NCI-H446 treated with DMSO at 0.1 percent for 48 hours (cell line): ENCODE data around the gene CLTB.
"Not testable (repeated sequence)": the region's sequence is repeated elsewhere in the genome, so short reads cannot be mapped to it uniquely, and the experiment has no call there.

Experiments
- DNase-seq: peaks from one replicate; lab custom pipeline; 2025; lab: John Stamatoyannopoulos, UW

The CLTB gene

DNA sequence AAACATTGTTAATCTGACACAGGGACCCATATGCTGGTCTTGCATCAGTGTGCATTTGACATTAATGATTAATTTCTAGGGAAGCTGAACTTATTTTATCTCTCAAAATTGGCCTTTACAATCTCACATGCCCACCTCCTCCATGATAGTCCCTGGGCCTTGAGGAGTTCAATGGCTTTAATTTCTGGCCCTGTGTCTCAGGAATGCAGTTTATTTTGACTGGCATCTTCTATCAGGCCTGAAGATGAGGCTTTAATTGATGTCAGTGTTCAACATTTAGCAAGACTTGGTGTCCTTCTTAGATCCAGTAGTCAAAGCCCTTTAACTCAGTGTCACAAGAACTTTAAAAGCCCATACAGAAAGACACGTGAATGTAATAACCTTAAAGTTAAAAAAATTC is 10.5 kb upstream of the CLTB start:
- no peak for DNase-seq

DNA sequence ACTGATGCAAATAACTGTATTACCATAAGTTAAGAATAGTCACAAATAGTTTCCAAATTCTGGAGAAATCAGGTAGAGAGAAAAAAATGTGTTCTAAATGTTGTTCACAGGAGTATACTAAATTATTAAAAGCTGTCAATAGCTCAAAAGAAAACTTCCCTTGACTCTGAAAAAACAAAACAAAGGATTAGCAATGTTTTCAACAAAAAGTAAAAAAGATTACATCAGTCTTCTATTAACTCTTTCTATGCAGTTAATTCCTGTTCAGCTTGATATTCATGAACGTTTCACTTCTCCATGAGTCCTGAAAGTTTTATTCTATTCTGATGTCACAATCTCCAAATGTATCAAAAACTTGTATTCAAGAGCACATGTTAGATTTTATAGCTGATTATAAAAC is 9.5 kb upstream of the CLTB start:
- no peak for DNase-seq

DNA sequence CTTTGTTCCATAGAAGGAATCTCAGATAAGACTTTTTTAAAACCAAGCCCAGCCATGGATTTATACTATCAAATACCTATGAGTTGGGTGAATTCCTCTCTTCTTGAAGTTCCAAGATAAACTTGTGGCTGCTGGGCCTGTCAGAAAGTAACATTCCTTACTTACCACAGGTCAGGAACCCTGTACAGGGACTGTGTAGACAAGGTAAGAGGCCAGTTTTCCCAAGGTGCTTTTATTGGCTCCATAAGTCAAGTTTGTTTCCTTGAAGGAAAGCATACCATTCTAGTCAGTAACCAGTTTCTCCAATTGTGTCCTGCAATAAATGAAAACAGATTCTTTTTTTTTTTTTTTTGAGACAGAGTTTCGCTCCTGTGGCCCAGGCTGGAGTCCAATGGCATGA is 8.8 kb upstream of the CLTB start:
- DNase-seq: no peak

DNA sequence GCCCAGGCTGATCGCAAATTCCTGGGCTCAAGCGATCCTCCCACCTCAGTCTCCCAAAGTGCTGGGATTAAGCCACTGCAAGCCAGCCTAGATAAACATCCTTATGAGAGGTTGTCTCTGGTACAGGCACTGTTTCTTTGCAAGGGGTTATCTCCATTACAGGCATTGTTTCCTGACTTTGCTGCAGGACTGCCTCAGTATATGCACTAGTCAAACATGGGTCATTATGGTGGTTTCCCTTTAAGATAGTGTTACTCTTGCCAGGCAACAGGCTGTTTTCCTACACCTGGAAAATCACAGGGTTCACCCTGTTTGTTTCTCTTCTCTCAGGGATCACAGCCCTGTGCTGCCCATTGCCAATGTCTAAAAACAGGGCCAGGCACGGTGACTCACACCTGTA is 7.8 kb upstream of the CLTB start:
- no peak for DNase-seq

DNA sequence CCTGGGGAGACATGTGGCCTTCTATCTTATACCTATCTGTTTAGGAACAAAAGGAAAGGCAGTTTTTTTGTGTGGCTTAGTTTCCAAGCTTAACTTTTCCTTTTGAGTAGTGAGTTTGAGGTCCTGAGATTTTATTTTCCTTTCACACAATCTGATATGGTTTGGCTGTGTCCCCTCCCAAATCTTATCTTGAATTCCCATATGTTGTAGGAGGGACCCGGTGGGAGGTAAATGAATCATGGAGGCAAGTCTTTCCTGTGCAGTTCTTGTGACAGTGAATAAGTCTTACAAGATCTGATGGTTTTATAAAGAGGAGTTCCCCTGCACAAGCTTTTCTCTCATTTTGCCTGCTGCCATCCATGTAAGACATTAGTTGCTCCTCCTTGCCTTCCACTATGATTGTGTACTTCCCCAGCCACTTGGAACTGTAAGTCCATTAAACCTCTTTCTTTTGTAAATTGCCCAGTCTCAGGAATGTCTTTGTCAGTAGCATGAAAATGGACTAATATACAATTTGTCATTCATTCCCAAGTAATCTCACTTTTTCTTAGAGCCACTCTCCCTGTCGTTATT is 4.7 kb upstream of the CLTB start:
- DNase-seq: no peak

DNA sequence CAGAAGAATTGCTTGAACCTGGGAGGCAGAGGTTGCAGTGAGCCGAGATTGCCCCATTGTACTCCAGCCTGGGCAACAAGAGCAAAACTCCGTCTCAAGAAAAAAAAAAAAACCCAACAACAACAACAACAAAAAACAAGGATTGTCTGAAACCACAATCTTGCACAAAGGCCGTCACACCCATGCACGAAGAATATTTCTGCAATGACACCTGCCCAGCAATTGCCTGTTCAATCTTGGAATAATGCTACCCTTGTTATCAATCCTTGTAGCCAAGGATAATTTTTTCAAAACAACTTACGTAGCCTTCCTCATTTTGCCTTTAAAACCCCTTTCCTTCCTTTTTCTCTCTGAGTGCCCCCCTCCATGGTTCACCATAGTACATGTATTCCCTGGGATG is 3.7 kb upstream of the CLTB start:
- no peak for DNase-seq

DNA sequence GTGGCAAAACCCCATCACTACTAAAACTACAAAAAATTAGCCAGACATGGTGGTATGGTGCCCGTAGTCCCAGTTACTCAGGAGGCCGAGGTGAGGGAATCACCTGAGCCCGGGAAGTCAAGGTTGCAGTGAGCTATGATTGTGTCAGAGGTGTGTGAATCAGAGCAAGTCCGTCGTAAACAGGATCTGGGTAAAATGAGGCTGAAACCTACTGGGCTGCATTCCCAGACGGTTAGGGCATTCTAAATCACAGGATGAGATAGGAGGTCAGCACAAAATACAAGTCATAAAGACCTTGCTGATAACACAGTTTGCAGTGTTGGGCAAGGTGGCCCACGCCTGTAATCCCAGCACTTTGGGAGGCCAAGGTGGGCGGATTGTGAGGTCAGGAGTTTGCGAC is 1.9 kb upstream of the CLTB start:
- no peak for DNase-seq

DNA sequence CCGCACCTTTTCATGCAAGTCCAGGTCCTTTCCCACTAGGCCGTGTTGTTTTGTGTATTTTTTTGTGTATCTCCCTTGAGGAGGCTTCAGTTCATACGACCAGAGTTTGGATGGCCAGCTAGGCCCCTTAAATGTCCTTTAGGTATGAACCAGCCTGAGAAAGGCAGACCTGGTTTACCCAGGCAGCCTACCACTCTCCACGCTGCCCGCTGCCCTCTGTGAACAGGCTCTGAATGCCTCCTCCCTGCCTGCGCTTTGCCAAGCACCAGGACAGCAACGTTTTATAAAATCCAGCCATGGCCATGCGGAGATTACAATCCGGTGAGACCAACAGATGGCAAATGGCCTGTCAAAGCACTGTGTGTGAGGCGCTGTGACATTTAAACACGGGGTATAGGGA is 626 bp upstream of the CLTB start:
- DNase-seq: no peak

DNA sequence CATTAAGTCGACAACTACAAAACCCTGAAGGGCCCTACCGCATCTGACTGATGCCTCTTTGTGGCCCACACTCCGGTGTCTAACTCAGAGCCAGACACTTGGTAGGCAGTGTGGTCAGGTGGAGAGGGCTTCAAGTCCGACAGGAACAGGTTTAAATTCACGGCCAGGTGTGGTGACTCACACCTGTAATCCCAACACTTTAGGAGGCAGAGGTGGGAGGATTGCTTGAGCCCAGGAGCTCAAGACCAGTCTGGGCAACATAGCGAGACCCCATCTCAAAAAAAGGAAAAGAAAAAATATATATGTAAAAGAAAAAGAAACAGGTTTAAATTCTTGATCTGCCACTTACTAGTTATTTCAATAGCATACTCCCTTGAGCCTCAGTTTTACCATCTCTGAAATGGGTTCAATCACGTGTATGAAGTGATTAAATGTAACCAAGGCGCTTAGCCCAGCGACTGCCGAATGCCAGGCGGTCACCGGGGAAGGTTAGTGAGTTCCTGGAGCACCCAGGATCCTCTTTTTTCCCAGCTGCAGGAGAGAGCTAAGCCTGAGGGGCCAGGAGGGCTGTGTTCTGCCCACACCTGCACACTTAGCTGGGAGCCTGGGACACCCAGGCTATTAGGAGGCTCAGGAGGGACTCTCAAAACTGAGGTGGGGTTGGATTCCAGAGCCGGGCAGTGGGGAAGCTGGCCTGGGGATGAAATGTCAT is 943 bp downstream of the CLTB start:
- DNase-seq: no peak

DNA sequence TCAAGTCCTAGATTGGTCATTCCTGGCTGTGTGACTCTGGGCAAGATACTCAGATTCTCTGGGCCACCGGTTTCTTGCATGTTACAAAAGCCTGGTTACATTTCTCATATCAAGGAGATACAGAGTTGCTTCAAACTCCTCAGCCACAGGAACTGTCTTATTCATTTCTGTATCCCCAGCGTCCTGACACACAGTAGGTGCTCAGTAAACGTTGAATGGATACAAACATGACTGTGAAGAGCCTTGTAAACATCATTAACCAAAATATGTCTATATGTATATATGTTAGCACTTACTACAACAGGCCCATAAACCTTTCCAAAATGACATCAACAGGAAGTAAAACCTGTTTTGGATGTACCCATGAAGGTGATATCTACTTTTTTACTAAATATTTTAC is 1.6 kb downstream of the CLTB start:
- no peak for DNase-seq

DNA sequence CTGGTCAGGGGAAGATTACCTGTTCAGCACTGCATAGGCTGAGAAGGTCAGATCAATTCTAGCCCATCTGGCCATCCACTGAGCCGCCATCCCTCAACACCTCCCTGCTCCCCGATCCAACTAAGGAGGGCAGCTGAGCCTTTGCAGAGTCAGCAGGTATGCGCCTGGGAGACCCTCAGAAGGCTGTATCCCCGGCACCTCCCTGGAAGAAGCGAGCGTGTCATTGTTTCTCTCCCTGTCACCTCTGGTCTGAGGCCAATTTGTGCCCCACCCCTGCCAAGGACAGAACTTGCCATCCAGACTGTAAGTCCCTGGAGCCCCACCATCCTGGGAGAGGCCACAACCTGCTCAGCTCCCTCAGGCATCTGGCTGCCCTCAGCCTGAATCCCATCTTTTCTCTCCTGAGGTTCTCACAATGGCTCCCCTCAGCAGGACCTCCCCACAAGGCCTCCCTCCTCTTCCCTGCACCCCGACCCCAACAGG is 2.6 kb downstream of the CLTB start:
- no peak for DNase-seq

DNA sequence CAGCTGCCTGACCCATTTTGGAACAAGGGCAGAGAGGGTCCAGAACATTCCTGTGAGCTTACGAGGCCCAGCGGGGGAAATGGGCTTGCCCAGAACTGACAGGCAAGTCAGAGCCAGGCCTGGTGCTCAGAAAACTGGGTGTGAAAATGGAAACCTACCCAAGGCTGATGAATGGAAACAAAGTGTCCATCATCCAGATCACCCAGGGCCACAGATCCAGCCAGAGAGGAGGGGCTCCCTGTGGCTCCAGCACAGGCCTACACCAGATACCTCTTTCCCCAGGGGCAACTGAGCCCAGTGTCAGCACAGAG is 3.1 kb downstream of the CLTB start:
- DNase-seq: no peak

DNA sequence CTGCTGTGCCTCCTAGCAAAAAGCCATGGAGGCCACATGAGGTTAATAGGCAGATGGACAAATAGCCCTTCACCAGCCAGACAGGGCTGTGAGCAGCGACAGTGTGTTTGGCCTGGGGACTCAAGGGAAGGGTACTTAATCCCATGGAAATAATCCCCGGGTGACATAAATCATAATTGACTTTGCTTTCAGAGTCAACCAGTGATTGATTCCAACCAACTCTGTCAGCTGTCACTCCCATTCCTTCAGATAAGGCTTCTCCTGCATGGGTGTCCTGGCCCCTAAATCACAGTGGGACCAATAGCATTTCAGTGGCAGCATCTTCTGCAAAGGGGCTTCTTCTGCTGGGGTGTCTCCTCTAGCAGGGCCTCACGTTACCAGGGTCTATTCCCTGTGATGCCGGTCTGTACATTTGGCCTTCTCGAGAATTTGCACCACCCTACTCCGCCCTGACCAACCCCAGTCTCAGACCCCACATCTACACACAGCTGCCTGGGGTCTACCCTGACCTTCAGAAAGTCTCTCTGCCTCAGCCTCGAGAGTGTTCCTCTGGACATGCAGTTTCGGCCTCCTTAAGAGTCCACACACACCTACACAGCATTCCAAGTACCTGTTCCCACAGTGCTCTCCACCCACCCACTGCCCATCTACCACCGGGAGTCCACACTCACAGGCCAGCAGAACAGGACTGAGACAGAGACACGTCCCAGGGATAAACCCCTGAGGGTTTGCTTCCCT is 3.7 kb downstream of the CLTB start:
- no peak for DNase-seq

DNA sequence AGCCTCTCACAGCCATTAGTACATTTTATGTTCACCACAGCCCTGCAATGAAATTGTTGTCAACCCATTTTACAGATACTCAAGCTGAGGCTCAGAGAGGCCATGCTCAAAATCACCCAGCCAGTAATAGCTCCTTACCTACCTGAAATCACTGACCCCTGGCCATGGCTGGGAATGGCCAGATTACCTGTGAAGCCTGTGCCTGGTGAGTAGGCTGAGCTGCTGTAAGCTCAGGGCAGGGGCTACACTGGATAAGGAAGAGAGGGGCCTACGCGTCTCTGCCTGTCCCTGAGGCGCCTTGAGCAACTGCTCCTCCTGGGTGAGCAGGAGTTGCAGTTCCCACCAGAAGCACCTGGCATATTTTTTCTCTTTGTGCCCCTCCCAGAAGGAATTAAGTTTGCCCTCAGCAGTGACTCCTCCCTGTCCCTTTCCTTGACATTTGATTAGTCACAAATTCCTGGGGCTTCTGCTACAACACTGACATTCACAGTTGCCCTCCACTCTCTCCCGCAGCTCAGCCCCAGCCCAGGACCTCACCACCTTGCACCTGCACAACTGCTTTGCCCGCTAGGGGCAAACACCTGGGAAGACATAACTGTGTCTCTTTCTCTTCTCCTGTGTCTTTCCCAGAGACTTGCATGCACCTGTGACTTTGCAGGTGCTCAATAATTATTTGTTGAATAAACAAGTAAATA is 5.7 kb downstream of the CLTB start:
- no peak for DNase-seq

DNA sequence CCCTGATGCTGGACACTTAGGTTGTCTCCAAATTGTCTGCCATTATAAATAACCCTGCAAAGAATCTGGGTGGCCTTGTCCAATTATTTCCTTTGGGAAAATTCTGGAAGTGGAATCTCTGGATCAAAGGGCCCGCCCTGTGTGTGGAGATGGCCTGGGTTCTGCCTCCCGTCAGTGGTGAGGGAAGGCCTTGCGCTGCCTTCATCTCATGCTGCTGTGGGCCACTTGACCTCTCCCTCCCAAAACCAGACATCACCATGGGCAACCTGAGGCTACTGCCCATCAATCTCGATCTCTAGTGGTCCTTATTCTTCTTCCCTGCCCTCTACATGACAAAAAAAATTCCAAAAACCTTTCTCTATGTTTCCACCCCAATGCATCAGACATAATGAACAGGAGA is 6.6 kb downstream of the CLTB start:
- no peak for DNase-seq

DNA sequence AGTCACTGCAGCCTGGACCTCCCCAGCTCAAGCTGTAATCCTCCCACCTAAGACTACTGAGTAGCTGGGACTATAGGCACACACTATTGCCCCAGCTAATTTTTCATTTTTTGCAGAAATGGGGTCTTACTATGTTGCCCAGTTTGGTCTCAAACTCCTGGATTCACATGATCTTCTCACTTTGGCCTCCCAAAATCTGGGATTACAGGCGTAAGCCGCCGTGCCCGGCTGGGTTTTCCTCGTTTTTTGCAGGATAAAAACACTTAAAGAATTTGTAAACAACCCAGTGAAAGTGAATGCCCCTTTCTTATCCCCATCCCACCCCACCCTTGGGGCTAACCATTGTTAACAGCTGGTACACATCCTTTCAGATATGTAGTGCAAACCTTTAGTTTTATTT is 7.7 kb downstream of the CLTB start:
- no peak for DNase-seq

DNA sequence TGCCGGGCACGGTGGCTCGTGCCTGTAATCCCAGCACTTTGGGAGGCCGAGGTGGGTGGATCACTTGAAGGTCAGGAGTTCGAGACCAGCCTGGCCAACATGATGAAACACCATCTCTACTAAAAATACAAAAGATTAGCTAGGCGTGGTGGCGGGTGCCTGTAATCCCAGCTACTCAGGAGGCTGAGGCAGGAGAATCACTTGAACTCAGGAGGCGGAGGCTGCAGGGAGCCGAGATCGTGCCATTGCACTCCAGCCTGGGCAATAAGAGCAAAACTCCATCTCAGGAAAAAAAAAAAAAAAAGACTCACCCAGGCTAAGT is 8.1 kb downstream of the CLTB start:
- not testable (repeated sequence) for DNase-seq

DNA sequence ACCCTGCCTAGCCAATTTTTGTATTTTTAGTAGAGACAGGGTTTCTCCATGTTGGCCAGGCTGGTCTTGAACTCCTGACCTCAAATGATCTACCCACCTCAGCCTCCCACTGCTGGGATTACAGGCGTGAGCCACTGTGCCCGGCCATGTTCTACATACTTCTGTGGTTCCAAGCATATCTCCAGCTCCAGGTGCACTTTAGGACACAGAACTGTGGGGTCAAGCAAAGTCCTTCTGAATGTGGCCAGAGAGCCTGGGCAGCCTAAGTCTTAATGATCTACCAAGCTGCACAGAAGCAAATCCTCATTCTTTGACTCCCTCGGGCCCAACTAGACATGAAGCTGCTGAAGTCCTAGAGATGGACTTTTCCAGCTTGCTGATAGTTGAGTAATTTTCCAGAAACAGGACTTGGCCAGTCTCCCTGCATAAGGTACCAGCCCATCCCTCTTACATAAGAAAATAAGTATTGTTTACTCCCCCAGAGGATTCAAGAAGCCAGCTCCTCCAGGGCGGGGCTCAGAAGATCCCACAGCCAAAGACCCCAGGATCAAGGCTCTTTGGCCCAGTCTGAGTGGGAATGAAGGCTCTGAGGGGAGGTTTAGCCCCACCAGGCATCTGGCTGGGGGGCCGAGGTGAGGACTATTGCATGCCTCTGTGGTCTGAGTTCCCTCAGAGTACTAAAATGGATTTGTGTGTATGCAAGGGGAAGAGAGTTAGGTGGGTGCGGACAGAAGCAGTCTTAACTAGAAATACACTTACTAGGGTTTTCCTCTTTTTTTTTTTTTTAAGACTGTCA is 8.7 kb downstream of the CLTB start:
- DNase-seq: no peak

DNA sequence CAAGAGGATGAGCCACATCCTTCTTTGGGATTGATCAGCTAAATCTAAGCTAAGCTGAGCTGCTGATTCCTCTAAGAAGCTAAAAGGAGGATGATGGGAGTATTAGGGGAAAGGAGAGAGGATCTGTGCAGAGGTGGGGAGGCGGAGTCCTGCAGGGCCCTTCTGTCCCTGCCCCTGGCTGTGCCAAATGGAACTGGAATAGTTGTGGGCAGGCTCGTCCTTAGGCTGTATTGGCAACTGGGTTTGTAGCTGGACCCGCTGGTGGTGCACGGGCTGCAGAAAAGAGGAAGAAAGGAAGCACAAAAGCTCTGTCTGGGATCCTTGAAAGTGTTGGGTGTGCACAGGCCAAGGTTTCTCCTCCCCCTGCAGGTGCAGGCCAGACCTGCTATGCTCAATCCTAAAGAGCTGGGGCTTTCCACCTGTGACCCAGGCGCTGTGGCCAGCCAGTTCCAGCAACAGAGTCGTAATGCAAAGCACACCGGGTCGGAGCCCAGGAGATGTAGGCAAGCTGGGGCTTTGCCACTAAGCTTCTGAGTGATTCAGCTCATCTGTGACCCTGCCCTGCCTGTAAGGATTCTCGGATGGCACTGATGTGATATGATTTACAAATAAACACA is 9.8 kb downstream of the CLTB start:
- no peak for DNase-seq

DNA sequence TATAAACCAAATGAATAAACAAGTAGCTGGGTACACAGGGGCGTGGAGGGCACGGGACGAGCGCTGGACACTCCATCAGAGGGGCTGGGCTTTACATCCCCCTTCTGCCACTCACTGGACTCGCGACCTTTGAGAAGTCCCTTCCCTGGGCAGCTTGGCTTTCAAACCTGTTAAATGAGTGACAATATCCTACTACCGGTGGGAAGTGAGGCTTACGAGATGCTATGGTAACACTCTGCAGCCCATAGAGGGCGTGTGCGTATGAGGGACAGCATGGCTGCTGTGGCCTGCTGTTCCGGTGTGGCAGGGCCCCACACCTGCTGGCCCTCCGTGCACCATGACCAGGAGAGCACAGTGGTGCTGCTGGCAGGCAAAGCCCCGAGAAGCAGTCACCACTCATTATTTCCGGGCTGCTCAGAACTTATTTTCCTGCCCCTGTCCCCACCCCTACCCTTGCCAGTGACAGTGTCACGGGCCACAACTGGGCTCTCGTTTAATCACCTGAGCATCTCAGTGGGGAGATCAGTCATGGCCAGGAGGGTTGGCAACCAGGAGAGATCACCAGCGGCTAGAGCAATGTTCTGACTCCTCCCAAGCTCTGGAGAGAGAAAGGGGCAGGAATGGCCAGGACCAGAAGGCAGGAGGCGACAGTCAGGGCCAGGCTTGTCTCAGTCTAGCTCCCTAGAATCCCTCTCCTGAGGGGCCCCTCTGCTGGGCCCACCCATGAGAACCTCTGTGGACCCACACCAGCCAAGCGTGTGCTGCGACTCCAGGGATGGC is 10.5 kb downstream of the CLTB start:
- DNase-seq: no peak
